Nephron progenitor cell (in vitro differentiated cells): ENCODE results near the gene FOXL3.
A peak's percentile ranks its signal among the peaks of the same experiment; 100 is the strongest.

ENCODE experiments used
- DNase-seq: peaks from one replicate; pipeline ENCODE4 v3.0.0; 2021
- H3K27ac Mint-ChIP-seq: 2 replicates; pipeline ENCODE4 v1.8.0; 2021; ENCODE audit warnings: mild to moderate bottlenecking, moderate library complexity, mixed read lengths
- H3K27me3 Mint-ChIP-seq: 2 replicates; pipeline ENCODE4 v1.8.0; 2021; ENCODE audit warnings: mild to moderate bottlenecking, low read depth, mixed read lengths; ENCODE audit not compliant: poor library complexity
- H3K36me3 Mint-ChIP-seq: 2 replicates; pipeline ENCODE4 v1.8.0; 2021; ENCODE audit warnings: low read depth, mixed read lengths
- H3K4me1 Mint-ChIP-seq: 2 replicates; pipeline ENCODE4 v1.8.0; 2021; ENCODE audit warnings: mixed read lengths
- H3K4me3 Mint-ChIP-seq: 2 replicates; pipeline ENCODE4 v1.8.0; 2021; ENCODE audit warnings: mild to moderate bottlenecking, moderate library complexity, mixed read lengths
- H3K9me3 Mint-ChIP-seq: 2 replicates; pipeline ENCODE4 v1.8.0; 2021; ENCODE audit warnings: mild to moderate bottlenecking, moderate library complexity, mixed read lengths
- TF ChIP-seq, protein P1 (sequence below): fragments of 200-600 bp; sonication (generic); IDR thresholded peaks from 2 replicates; pipeline ENCODE4 v1.5.0; 2021; ENCODE audit warnings: antibody characterized with exemption

The FOXL3 gene

DNA sequence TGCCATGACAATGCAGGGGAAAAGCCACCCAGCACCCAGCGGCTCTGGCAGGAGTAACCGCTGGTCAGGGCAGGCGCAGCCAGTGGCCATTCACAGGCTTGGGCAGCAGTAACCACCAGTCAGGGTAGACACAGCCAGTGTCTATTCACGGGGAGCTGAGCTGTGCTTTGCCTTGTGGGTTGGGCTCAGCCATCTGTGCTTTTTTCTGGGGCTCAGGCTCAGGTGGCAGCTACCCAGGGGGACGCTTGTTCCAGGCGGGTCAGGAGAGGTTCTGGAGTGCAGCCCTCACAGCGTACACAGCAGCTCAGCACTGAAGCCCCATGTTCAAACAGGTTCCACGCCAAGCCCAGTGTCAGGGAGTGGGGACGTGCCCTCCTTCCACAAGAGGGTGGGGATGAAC lies 28.5 kb downstream of the FOXL3 start:
- TF ChIP-seq, protein P1, sequence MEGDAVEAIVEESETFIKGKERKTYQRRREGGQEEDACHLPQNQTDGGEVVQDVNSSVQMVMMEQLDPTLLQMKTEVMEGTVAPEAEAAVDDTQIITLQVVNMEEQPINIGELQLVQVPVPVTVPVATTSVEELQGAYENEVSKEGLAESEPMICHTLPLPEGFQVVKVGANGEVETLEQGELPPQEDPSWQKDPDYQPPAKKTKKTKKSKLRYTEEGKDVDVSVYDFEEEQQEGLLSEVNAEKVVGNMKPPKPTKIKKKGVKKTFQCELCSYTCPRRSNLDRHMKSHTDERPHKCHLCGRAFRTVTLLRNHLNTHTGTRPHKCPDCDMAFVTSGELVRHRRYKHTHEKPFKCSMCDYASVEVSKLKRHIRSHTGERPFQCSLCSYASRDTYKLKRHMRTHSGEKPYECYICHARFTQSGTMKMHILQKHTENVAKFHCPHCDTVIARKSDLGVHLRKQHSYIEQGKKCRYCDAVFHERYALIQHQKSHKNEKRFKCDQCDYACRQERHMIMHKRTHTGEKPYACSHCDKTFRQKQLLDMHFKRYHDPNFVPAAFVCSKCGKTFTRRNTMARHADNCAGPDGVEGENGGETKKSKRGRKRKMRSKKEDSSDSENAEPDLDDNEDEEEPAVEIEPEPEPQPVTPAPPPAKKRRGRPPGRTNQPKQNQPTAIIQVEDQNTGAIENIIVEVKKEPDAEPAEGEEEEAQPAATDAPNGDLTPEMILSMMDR, result no peak
- no peaks in the 10 kb centered on the region for H3K36me3 Mint-ChIP-seq
- H3K4me1 Mint-ChIP-seq, result peaks cover 10% of the 10 kb centered on the region
- H3K27me3 Mint-ChIP-seq, result peaks cover 51% of the 10 kb centered on the region
- no peak overlapping the region for H3K27ac Mint-ChIP-seq
- DNase-seq, result no peak
- peaks cover 36% of the 10 kb centered on the region for H3K9me3 Mint-ChIP-seq
- H3K4me3 Mint-ChIP-seq, result no peak overlapping the region

DNA sequence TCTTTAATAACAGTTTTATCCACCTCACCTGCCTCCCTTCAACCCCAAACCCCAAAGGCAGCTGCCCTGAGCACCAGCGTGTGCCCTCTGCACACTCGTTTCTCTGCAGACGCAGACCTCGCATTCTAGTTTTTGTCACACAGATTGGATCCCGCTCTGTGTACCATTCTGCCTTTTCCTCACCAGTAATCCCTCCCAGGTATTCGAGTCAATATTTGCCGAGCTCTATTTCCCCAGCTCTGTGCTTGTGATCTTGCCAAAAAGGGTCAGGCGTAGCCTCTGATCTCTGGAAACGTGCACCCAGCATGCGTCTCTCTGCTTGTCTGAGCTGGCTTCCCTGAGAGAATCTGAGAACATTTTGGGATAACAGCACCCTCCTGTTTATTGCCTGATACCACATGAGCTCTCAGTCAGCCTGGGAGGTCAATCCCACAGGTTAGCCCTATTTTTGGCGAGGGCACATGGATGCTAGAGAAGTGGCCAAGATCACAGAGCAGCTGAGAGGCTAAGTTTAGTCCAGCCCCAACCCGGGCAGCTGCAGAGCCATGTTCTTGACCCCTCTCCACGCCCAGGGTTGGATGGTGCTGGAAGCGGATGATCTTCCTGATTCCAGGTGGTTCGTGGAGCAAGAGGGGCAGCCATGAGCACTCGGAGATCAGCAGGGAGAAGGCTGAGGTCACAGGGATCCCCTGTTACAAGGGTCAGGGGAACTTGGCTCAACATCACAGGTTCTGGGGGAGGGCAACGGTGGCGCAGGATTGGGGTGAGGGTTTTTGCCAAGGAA lies 29.1 kb downstream of the FOXL3 start:
- Mint-ChIP-seq H3K27ac (no peak overlapping the region), H3K4me1 (peaks cover 16% of the 10 kb centered on the region), H3K9me3 (peaks cover 36% of the 10 kb centered on the region), H3K27me3 (peaks cover 51% of the 10 kb centered on the region), H3K4me3 (no peak overlapping the region), H3K36me3 (no peaks in the 10 kb centered on the region)
- DNase-seq, result no peak
- TF ChIP-seq, protein P1, result no peak

DNA sequence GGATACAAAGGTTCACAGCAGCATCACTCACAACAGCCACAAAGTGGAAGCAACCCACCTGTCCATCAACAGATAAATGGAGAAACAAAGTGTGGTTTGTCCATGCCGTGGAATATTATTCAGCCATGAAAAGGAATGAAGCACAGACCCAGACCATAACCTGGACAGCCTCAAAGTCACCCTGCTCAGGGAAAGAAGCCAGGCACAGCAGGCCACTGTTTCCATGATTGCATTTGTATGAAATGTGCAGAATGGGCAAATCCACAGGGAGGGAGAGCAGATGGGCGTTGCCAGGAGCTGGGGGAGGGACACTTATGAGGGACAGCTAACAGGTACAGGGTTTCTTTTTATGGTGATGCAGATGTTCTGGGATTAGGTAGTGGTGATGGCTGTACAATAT lies 30.3 kb downstream of the FOXL3 start:
- no peak overlapping the region for H3K27ac Mint-ChIP-seq
- H3K9me3 Mint-ChIP-seq, result peaks cover 29% of the 10 kb centered on the region
- H3K27me3 Mint-ChIP-seq, result peaks cover 56% of the 10 kb centered on the region
- peaks cover 19% of the 10 kb centered on the region for H3K4me1 Mint-ChIP-seq
- TF ChIP-seq, protein P1, result no peak
- no peak overlapping the region for H3K4me3 Mint-ChIP-seq
- DNase-seq, result no peak
- no peaks in the 10 kb centered on the region for H3K36me3 Mint-ChIP-seq

DNA sequence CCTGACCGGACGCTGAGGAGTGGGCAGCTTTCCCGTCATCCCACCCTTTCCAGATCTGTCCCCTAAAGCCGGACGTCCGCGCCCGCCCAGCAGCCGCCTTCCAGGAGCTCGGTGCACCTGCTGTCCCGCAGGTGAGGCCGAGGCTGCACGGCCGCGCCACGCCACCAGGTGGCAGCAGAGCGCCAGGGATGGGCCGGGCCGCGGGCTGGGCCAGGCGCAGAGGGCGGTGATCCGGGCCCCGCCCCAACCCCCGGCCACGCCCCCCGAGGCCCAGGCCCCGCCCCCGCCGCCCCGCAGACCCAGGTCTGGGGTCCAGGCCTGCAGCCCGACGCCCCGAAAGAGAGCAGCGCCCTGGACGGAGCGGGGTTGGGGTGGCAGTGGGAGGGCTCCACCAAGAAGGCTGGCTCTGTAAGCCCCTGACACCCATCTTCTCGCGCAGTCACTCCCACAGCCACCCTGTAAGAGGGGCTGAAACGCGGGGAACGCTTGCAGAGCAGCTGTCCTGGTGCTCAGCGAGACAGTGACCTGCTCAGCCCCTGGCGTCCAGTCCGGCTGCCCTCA lies 32.2 kb downstream of the FOXL3 start:
- no peaks in the 10 kb centered on the region for H3K36me3 Mint-ChIP-seq
- TF ChIP-seq, protein P1, result peak; percentile 75
- H3K27ac Mint-ChIP-seq, result no peak overlapping the region
- peaks cover 27% of the 10 kb centered on the region for H3K4me1 Mint-ChIP-seq
- peaks cover 10% of the 10 kb centered on the region for H3K9me3 Mint-ChIP-seq
- peak; percentile 94 for DNase-seq
- H3K27me3 Mint-ChIP-seq, result peaks cover 54% of the 10 kb centered on the region
- H3K4me3 Mint-ChIP-seq, result no peak overlapping the region

DNA sequence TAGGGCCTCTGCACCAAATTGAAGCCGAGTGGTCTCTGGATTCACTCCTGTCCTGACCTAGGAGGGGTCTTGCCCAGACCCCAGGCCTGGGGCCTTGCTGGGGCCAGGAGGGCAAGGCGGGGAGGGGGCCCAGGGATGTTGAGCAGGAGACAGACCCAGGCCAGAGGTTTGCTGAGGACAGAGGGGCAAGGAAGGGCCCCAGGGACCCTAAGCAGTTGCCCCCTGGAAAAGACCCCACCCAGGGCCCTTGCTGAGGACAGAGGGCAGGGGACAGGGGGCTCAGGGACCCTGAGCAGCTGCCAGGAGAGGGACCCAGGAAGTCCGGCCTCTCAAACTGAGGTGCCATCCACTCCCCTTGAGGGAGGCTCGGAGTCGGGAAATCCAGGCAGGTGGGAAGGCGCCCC lies 32.7 kb downstream of the FOXL3 start:
- peaks cover 59% of the 10 kb centered on the region for H3K27me3 Mint-ChIP-seq
- no peak overlapping the region for H3K4me3 Mint-ChIP-seq
- no peak for DNase-seq

More for the DNA sequence above, 32.7 kb downstream of the FOXL3 start:
- peaks cover 5% of the 10 kb centered on the region for H3K9me3 Mint-ChIP-seq
- no peak overlapping the region for H3K27ac Mint-ChIP-seq
- TF ChIP-seq, protein P1, result no peak
- peaks cover 32% of the 10 kb centered on the region for H3K4me1 Mint-ChIP-seq
- no peaks in the 10 kb centered on the region for H3K36me3 Mint-ChIP-seq
